GM23248 (cell line): ENCODE measurements around the gene VANGL2.

Source experiments
- EZH2 ChIP-seq: fragments of 200-600 bp; sonication (generic); IDR thresholded peaks from 2 replicates; pipeline ENCODE4 v1.6.1; 2018; ENCODE audit warnings: antibody characterized with exemption, mild to moderate bottlenecking; ENCODE audit not compliant: insufficient read depth, poor library complexity, severe bottlenecking
- EZH2phosphoT487 ChIP-seq: fragments of 200-600 bp; sonication (generic); IDR thresholded peaks from 2 replicates; pipeline ENCODE4 v1.6.1; 2018; ENCODE audit warnings: antibody characterized with exemption, moderate library complexity, mild to moderate bottlenecking, low read depth; ENCODE audit not compliant: insufficient read depth

DNA sequence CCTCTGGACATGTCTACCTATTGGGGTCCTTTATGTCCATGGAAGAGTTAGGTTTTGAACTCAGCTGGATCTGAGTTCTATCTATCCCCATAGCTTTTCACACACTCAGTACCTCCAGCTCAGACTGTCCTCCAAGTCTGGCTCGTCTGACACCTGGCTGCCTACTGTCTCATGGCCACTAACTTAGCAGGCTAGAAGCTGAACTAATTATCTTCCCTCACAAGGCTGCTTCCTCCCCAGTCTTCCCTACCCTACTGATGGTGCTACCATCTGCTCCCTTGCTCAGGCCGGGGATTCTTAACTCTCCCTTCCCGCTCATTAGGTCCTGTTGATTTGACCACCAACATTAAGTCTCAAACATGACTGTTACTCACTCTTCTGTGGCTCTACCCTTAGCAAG lies 13.4 kb downstream of the VANGL2 start:
- no peak for TF ChIP-seq EZH2
- TF ChIP-seq EZH2phosphoT487, result no peak
